Measurements from ENCODE around the gene CRELD2.

GRCh38 chr22:49913026-49913425 lies 5.4 kb upstream of the CRELD2 start:
- no peak for TF ChIP-seq EZH2 (IDR thresholded peaks at IDR 0.05; ENCODE audit: borderline replicate concordance, low read depth, low read length, severe bottlenecking)
- no peak for TF ChIP-seq CTCF (IDR thresholded peaks at IDR 0.05; ENCODE audit: borderline replicate concordance, extremely low read depth, low read length, poor library complexity, severe bottlenecking)
